Measurements from ENCODE around the gene SLC5A2. TPM values are rescaled to one million over a fixed set of nuclear protein-coding genes. Genes with fewer than 3 reads are reported as not detected.
A peak's percentile ranks its signal among the peaks of the same experiment; 100 is the strongest.
"Not testable (repeated sequence)": the region's sequence is repeated elsewhere in the genome, so short reads cannot be mapped to it uniquely, and the experiment has no call there.

The SLC5A2 gene
- total RNA-seq, 4 donors from 2014 or later, result 0.83 to 2.4 TPM; not detected in 2

GRCh38 chr16:31522071-31522470, 39.1 kb downstream of the SLC5A2 start:
- H3K4me3 ChIP-seq, result no peak overlapping the region
- no peaks in the 10 kb centered on the region for H3K4me1 ChIP-seq
- no peaks in the 10 kb centered on the region for H3K36me3 ChIP-seq
- H3K9me3 ChIP-seq, result no peaks in the 10 kb centered on the region
- DNase-seq, result no peak
- no peak overlapping the region for H3K27ac ChIP-seq
- no peaks in the 10 kb centered on the region for H3K27me3 ChIP-seq
- no peak for TF ChIP-seq CTCF (IDR thresholded peaks at IDR 0.05)
- no peak for TF ChIP-seq POLR2A (IDR thresholded peaks at IDR 0.05)
- intact Hi-C loops (cut with DNase I; ENCODE audit: low total_unique reads), result no loop called here

- H3K9me3 ChIP-seq; H3K36me3 ChIP-seq; DNase-seq; H3K27me3 ChIP-seq; H3K27ac ChIP-seq; H3K4me1 ChIP-seq; H3K4me3 ChIP-seq; intact Hi-C loops (cut with DNase I; ENCODE audit: low total_unique reads): not testable (repeated sequence)
Measured at GRCh38 chr16:31523768-31524167, 40.8 kb downstream of the SLC5A2 start.

- no peak overlapping the region for H3K27ac ChIP-seq
- no peaks in the 10 kb centered on the region for H3K36me3 ChIP-seq
- TF ChIP-seq CTCF (IDR thresholded peaks at IDR 0.05) (no peak), POLR2A (IDR thresholded peaks at IDR 0.05) (no peak)
- peaks cover 0 to 6% of the 10 kb centered on the region in 2 donors for H3K4me1 ChIP-seq
- intact Hi-C loops (cut with DNase I; ENCODE audit: low total_unique reads), result no loop called here
- H3K27me3 ChIP-seq, result no peaks in the 10 kb centered on the region
- H3K4me3 ChIP-seq, result no peak overlapping the region
- DNase-seq, result no peak
- H3K9me3 ChIP-seq, result no peaks in the 10 kb centered on the region
Measured at GRCh38 chr16:31525113-31525512, 42.2 kb downstream of the SLC5A2 start.

- peak within 1 kb of the TSS in 1 of 2 donors; percentile 45 for H3K4me3 ChIP-seq
- H3K9me3 ChIP-seq, result no peaks in the 10 kb centered on the region
- H3K36me3 ChIP-seq, result no peaks in the 10 kb centered on the region
- no peak for DNase-seq
- no peaks in the 10 kb centered on the region for H3K27me3 ChIP-seq
- intact Hi-C loops (cut with DNase I; ENCODE audit: low total_unique reads), result no loop called here
- no peak for TF ChIP-seq POLR2A (IDR thresholded peaks at IDR 0.05)
- no peak for TF ChIP-seq CTCF (IDR thresholded peaks at IDR 0.05)
- peaks cover 0 to 6% of the 10 kb centered on the region in 2 donors for H3K4me1 ChIP-seq
- H3K27ac ChIP-seq, result peak within 1 kb of the TSS; percentile 23 to 79
Measured at GRCh38 chr16:31527734-31528274, 44.9 kb downstream of the SLC5A2 start, which contains the start of gene AHSP. AHSP (plus strand) TSS chr16:31527900; CDS start chr16:31528140, 240 bp downstream.

GRCh38 chr16:31528523-31529107, 45.7 kb downstream of the SLC5A2 start:
- no peaks in the 10 kb centered on the region for H3K9me3 ChIP-seq
- H3K27ac ChIP-seq, result peak overlapping the region; percentile 23 to 79
- no peaks in the 10 kb centered on the region for H3K27me3 ChIP-seq
- H3K4me1 ChIP-seq, result peaks cover 0 to 6% of the 10 kb centered on the region in 2 donors
- peak overlapping the region; percentile 23 to 45 for H3K4me3 ChIP-seq
- no peaks in the 10 kb centered on the region for H3K36me3 ChIP-seq
- intact Hi-C loops (cut with DNase I; ENCODE audit: low total_unique reads), result no loop called here
- DNase-seq, result peak; percentile 30 to 35
- no peak for TF ChIP-seq POLR2A (IDR thresholded peaks at IDR 0.05)
- no peak for TF ChIP-seq CTCF (IDR thresholded peaks at IDR 0.05)

All from uterus (tissue), 4 donors.